ENCODE data around the gene HSPBP1.

GRCh38 chr19:55257461-55258420 is 22.2 kb downstream of the HSPBP1 start:
- TF ChIP-seq CTCF (IDR thresholded peaks at IDR 0.05) (no peak), POLR2AphosphoS5 (IDR thresholded peaks at IDR 0.05) (no peak)
